HepG2 (cell line): ENCODE measurements around the gene CTNNA3. TPM values are rescaled to one million over a fixed set of nuclear protein-coding genes. Genes with fewer than 3 reads are reported as not detected.

ENCODE experiments used
- FUBP1 ChIP-seq: sonication (generic); formaldehyde crosslinking; IDR thresholded peaks from 2 replicates; pipeline ENCODE4 v1.5.1; 2020; ENCODE audit warnings: missing genetic modification reagents, mild to moderate bottlenecking, borderline replicate concordance
- MTA1 ChIP-seq: sonication (generic); formaldehyde crosslinking; IDR thresholded peaks from 2 replicates; pipeline ENCODE4 v1.4.0; 2020; ENCODE audit warnings: missing genetic modification reagents, mild to moderate bottlenecking, borderline replicate concordance
- RBM39 ChIP-seq: fragments of 200-400 bp; formaldehyde crosslinking; IDR thresholded peaks from one replicate; pipeline ENCODE4 v1.6.1; 2018; ENCODE audit warnings: antibody characterized with exemption, mild to moderate bottlenecking, low read depth, low read length; ENCODE audit not compliant: poor library complexity, severe bottlenecking
- TBL1XR1 ChIP-seq: fragments of 150-350 bp; IDR thresholded peaks from 2 replicates; pipeline ENCODE4 v1.6.1; 2014; ENCODE audit warnings: borderline replicate concordance, low read length; ENCODE audit not compliant: partially characterized antibody
- TIGD3 ChIP-seq: sonication (generic); formaldehyde crosslinking; IDR thresholded peaks from 2 replicates; pipeline ENCODE4 v1.5.1; 2020; ENCODE audit warnings: mild to moderate bottlenecking, missing genetic modification reagents, borderline replicate concordance
- ZBTB8A ChIP-seq: sonication (generic); formaldehyde crosslinking; IDR thresholded peaks from 2 replicates; pipeline ENCODE4 v1.4.0; 2020; ENCODE audit warnings: mild to moderate bottlenecking, low read depth, missing genetic modification reagents, borderline replicate concordance
- ZNF281 ChIP-seq: sonication (generic); formaldehyde crosslinking; IDR thresholded peaks from 2 replicates; pipeline ENCODE4 v1.4.0; 2020; ENCODE audit warnings: missing genetic modification reagents, borderline replicate concordance
- ZNF326 ChIP-seq: sonication (generic); formaldehyde crosslinking; IDR thresholded peaks from 2 replicates; pipeline ENCODE4 v1.4.0; 2020; ENCODE audit warnings: missing genetic modification reagents, borderline replicate concordance
- ZNF496 ChIP-seq: sonication (generic); formaldehyde crosslinking; IDR thresholded peaks from 2 replicates; pipeline ENCODE4 v1.8.1; 2023; ENCODE audit warnings: mild to moderate bottlenecking, moderate library complexity, missing genetic modification reagents; ENCODE audit not compliant: insufficient replicate concordance
- ZNF691 ChIP-seq: sonication (generic); formaldehyde crosslinking; IDR thresholded peaks from 2 replicates; pipeline ENCODE4 v1.4.0; 2020; ENCODE audit warnings: missing genetic modification reagents, low read depth, mild to moderate bottlenecking, borderline replicate concordance
- polyA plus RNA-seq, 8 experiments: library from polyadenylated mRNA; depleted of rRNA in 3 of 8; stranded (reverse) in 7 of 8; unstranded in 1 of 8; fragments of >200 nt; fragmentation: Illumina TruSeq in 4 of 8; extraction: Trizol in 4 of 8; gene quantifications; 2 replicates each; pipeline versions ENCODE4 v1.2.1 to v1.2.3, GENCODE V29; 2011 to 2016; ENCODE audit warnings: low read depth in 4 of 8, missing spikeins in 1 of 8, mixed read lengths in 1 of 8; ENCODE audit not compliant: insufficient read depth in 1 of 8
- total RNA-seq, 5 experiments: library from RNA; depleted of rRNA; stranded (reverse); fragments of >200 nt; fragmentation: Illumina TruSeq; extraction: Trizol; gene quantifications; 2 replicates each; pipeline ENCODE4 v1.2.3, GENCODE V29; 2016; ENCODE audit warnings: low read depth in 1 of 5
- TF ChIP-seq, protein P1 (sequence below): fragments of 450-650 bp; IDR thresholded peaks from 2 replicates; pipeline ENCODE4 v1.6.1; 2017; ENCODE audit warnings: mild to moderate bottlenecking
- TF ChIP-seq, protein P2 (sequence below): sonication (generic); formaldehyde crosslinking; IDR thresholded peaks from 2 replicates; pipeline ENCODE4 v1.4.0; 2020; ENCODE audit warnings: missing genetic modification reagents

The CTNNA3 gene
- total and polyA plus RNA-seq, 2 of the 13 experiments (the other 11 are each of a cell fraction or from before 2014, with no cell fraction given) = not detected

- TF ChIP-seq, protein P1, sequence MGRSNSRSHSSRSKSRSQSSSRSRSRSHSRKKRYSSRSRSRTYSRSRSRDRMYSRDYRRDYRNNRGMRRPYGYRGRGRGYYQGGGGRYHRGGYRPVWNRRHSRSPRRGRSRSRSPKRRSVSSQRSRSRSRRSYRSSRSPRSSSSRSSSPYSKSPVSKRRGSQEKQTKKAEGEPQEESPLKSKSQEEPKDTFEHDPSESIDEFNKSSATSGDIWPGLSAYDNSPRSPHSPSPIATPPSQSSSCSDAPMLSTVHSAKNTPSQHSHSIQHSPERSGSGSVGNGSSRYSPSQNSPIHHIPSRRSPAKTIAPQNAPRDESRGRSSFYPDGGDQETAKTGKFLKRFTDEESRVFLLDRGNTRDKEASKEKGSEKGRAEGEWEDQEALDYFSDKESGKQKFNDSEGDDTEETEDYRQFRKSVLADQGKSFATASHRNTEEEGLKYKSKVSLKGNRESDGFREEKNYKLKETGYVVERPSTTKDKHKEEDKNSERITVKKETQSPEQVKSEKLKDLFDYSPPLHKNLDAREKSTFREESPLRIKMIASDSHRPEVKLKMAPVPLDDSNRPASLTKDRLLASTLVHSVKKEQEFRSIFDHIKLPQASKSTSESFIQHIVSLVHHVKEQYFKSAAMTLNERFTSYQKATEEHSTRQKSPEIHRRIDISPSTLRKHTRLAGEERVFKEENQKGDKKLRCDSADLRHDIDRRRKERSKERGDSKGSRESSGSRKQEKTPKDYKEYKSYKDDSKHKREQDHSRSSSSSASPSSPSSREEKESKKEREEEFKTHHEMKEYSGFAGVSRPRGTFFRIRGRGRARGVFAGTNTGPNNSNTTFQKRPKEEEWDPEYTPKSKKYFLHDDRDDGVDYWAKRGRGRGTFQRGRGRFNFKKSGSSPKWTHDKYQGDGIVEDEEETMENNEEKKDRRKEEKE = no peak
- TF ChIP-seq ZNF281 (CRISPR knock-in tag) (no peak), TIGD3 (no peak), FUBP1 (CRISPR knock-in tag) (no peak), TBL1XR1 (no peak), ZBTB8A (CRISPR knock-in tag) (no peak), ZNF326 (CRISPR knock-in tag) (no peak), RBM39 (no peak), ZNF496 (CRISPR knock-in tag) (no peak), ZNF691 (no peak), MTA1 (no peak)
- TF ChIP-seq, protein P2, sequence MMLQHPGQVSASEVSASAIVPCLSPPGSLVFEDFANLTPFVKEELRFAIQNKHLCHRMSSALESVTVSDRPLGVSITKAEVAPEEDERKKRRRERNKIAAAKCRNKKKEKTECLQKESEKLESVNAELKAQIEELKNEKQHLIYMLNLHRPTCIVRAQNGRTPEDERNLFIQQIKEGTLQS = no peak
Observed at GRCh38 chr10:66390926-66391325, 1305.1 kb downstream of the CTNNA3 start (continued).
